DMS 273 (cell line): ENCODE results near the gene RBMXL3.
"Not testable (repeated sequence)": the region's sequence is repeated elsewhere in the genome, so short reads cannot be mapped to it uniquely, and the experiment has no call there.

Experiments
- DNase-seq: peaks from one replicate; lab custom pipeline; 2025; ENCODE audit not compliant: unreplicated experiment; lab: John Stamatoyannopoulos, UW

RBMXL3 gene

GRCh38 chrX:115189110-115189509, at the start of gene RBMXL3:
TSS of gene RBMXL3 (plus strand) at chrX:115189410. CDS start at chrX:115189442, 32 bp downstream.
- DNase-seq: no peak

- DNase-seq: no peak
These were observed 47.2 kb upstream of the RBMXL3 start for GRCh38 chrX:115142057-115142456.

GRCh38 chrX:115147220-115147619, 42.0 kb upstream of the RBMXL3 start:
- DNase-seq: peak; percentile 14

GRCh38 chrX:115173181-115173580, 16.0 kb upstream of the RBMXL3 start:
- DNase-seq: no peak

- no peak for DNase-seq
These were observed 14.7 kb upstream of the RBMXL3 start for GRCh38 chrX:115174548-115174947.

GRCh38 chrX:115177932-115178331, 11.3 kb upstream of the RBMXL3 start:
- DNase-seq: no peak

- no peak for DNase-seq
These were observed 10.7 kb upstream of the RBMXL3 start for GRCh38 chrX:115178473-115178872.

- no peak for DNase-seq
These were observed 5.2 kb upstream of the RBMXL3 start for GRCh38 chrX:115183980-115184379.

GRCh38 chrX:115189646-115190635, 731 bp downstream of the RBMXL3 start:
- no peak for DNase-seq

GRCh38 chrX:115190636-115191489, 1.7 kb downstream of the RBMXL3 start:
- no peak for DNase-seq

GRCh38 chrX:115191490-115192243, 2.5 kb downstream of the RBMXL3 start:
- no peak for DNase-seq

GRCh38 chrX:115192244-115192700, 3.1 kb downstream of the RBMXL3 start:
- DNase-seq: no peak

- DNase-seq: no peak
These were observed 14.8 kb downstream of the RBMXL3 start for GRCh38 chrX:115204040-115204439.

GRCh38 chrX:115209547-115209946, 20.3 kb downstream of the RBMXL3 start:
- not testable (repeated sequence) for DNase-seq

- peak; percentile 35 for DNase-seq
These were observed 24.9 kb downstream of the RBMXL3 start for GRCh38 chrX:115214151-115214550.

- no peak for DNase-seq
These were observed 25.4 kb downstream of the RBMXL3 start for GRCh38 chrX:115214605-115215004.

- not testable (repeated sequence) for DNase-seq
These were observed 28.1 kb downstream of the RBMXL3 start for GRCh38 chrX:115217346-115217745.

GRCh38 chrX:115226929-115227328, 37.7 kb downstream of the RBMXL3 start:
- peak; percentile 56 for DNase-seq

GRCh38 chrX:115229337-115230003, 40.3 kb downstream of the RBMXL3 start:
- no peak for DNase-seq

- no peak for DNase-seq
These were observed 43.8 kb downstream of the RBMXL3 start for GRCh38 chrX:115232933-115233496.
